HepG2 (cell line): ENCODE results near the gene ZNF148. TPM values are rescaled to one million over a fixed set of nuclear protein-coding genes. Genes with fewer than 3 reads are reported as not detected.

ENCODE experiments used
- ATAC-seq: fragments of 200-7000 bp; cut with Tn5 transposase; 3 replicates; pipeline ENCODE4 v1.9.1; 2020; ENCODE audit warnings: mild to moderate bottlenecking, moderate library complexity
- BruUV-seq: library from RNA; stranded (reverse); fragments of 400-500 nt; replicated peaks from 2 replicates; lab custom pipeline; 2021; lab: Mats Ljungman, UMichigan
- CTCF ChIA-PET: fragments of 300-600 bp; formaldehyde crosslinking; extraction: SDS; loops from one replicate; lab custom pipeline; 2021; ENCODE audit warnings: low total read pairs, inconsistent platforms, low intra/inter-chr PET ratio; lab: Yijun Ruan, JAX
- POLR2A ChIA-PET: fragments of 350-600 bp; sonication (Branson Sonifier 250); formaldehyde crosslinking; loops from one replicate; lab custom pipeline; 2020; ENCODE audit warnings: antibody characterized with exemption, inconsistent platforms; lab: Yijun Ruan, JAX
- DNase-seq: peaks from one replicate; pipeline ENCODE4 v3.0.0-alpha.2; 2015; ENCODE audit warnings: low spot score
- FAIRE-seq: peaks from 3 replicates; lab custom pipeline; 2011; peaks lifted over from hg19 to GRCh38; lab: Jason Lieb, UNC
- H2AFZ ChIP-seq: one replicate; pipeline ENCODE4 v1.6.1; 2011; ENCODE audit warnings: low read length, inconsistent platforms
- H3K27ac ChIP-seq: fragments of 300-600 bp; 3 replicates; pipeline ENCODE4 v1.8.0; 2011; ENCODE audit warnings: mixed run types, mild to moderate bottlenecking, mixed read lengths, low read length, inconsistent platforms; ENCODE audit not compliant: insufficient read depth; ENCODE audit errors: extremely low read length
- H3K27me3 ChIP-seq, 2 experiments: fragments of 200-600 bp in 1 of 2; 2 replicates in 1 of 2; 3 replicates in 1 of 2; pipeline versions ENCODE4 v1.6.0 to v1.8.0; 2011; ENCODE audit warnings: low read length in 2 of 2, mild to moderate bottlenecking in 2 of 2, moderate library complexity in 2 of 2, inconsistent platforms in 1 of 2; ENCODE audit not compliant: insufficient read depth in 2 of 2, control insufficient read depth in 1 of 2
- H3K36me3 ChIP-seq, 2 experiments: fragments of 200-600 bp in 1 of 2; replicated peaks in 1 of 2; 2 replicates in 1 of 2; 3 replicates in 1 of 2; pipeline versions ENCODE4 v1.5.1 to v1.8.0; 2011; ENCODE audit warnings: low read length in 2 of 2, inconsistent platforms in 1 of 2; ENCODE audit not compliant: insufficient read depth in 2 of 2, control insufficient read depth in 1 of 2
- H3K4me1 ChIP-seq: 2 replicates; pipeline ENCODE4 v1.5.1; 2012; ENCODE audit warnings: low read length, inconsistent platforms; ENCODE audit not compliant: insufficient read depth
- H3K4me2 ChIP-seq: 2 replicates; pipeline ENCODE4 v1.6.0; 2011; ENCODE audit warnings: low read depth, low read length, inconsistent platforms
- H3K4me3 ChIP-seq, 3 experiments: fragments of 200-600 bp in 1 of 3; sonication (generic), shearing (Covaris generic) in 1 of 3; replicated peaks in 1 of 3; 2 replicates each; pipeline ENCODE4 v1.5.1; 2011 to 2016; ENCODE audit warnings: low read length in 3 of 3, inconsistent platforms in 2 of 3, low read depth in 2 of 3, mild to moderate bottlenecking in 2 of 3, control low read depth in 1 of 3, mixed read lengths in 1 of 3; ENCODE audit not compliant: insufficient read depth in 1 of 3
- H3K79me2 ChIP-seq: one replicate; pipeline ENCODE4 v1.6.1; 2011; ENCODE audit warnings: low read length, inconsistent platforms; ENCODE audit not compliant: insufficient read depth
- H3K9ac ChIP-seq: 2 replicates; pipeline ENCODE4 v1.6.0; 2011; ENCODE audit warnings: mild to moderate bottlenecking, low read depth, low read length, inconsistent platforms; ENCODE audit not compliant: insufficient read depth
- H3K9me3 ChIP-seq: 2 replicates; pipeline ENCODE4 v1.5.1; 2012; ENCODE audit warnings: mild to moderate bottlenecking, low read length
- H4K20me1 ChIP-seq: 2 replicates; pipeline ENCODE4 v1.6.0; 2011; ENCODE audit warnings: inconsistent platforms, mild to moderate bottlenecking, low read length, moderate library complexity; ENCODE audit not compliant: insufficient read depth
- ELF3 ChIP-seq: IDR thresholded peaks from 2 replicates; pipeline ENCODE4 v1.6.1; 2016; ENCODE audit warnings: missing genetic modification reagents, missing compliant biosample characterization
- FOSL2 ChIP-seq: sonication (generic); formaldehyde crosslinking; IDR thresholded peaks from 2 replicates; pipeline ENCODE4 v1.4.0; 2020; ENCODE audit warnings: missing genetic modification reagents
- HNF4G ChIP-seq, 2 experiments: sonication (generic) in 1 of 2; formaldehyde crosslinking in 1 of 2; IDR thresholded peaks; 2 replicates each; pipeline versions ENCODE4 v1.4.0 to v1.6.1; 2011 to 2020; ENCODE audit warnings: borderline replicate concordance in 2 of 2, low read depth in 2 of 2, mild to moderate bottlenecking in 2 of 2, low read length in 1 of 2, missing genetic modification reagents in 1 of 2, moderate library complexity in 1 of 2
- HNRNPL ChIP-seq: fragments of 200-400 bp; formaldehyde crosslinking; IDR thresholded peaks from 2 replicates; pipeline ENCODE4 v1.6.1; 2017; ENCODE audit warnings: mild to moderate bottlenecking, low read depth, low read length
- MBNL3 ChIP-seq: fragments of 250-450 bp; sonication (Bioruptor Pico); conservative IDR thresholded peaks from 2 replicates; pipeline ENCODE4 v1.8.0; 2022; ENCODE audit warnings: mild to moderate bottlenecking, inconsistent platforms
- MIXL1 ChIP-seq: IDR thresholded peaks from 2 replicates; pipeline ENCODE4 v1.6.1; 2016
- NFE2L2 ChIP-seq: fragments of 150-350 bp; IDR thresholded peaks from 2 replicates; pipeline ENCODE4 v1.6.1; 2014; ENCODE audit warnings: low read length
- NR2F1 ChIP-seq, 2 experiments: fragments of 450-650 bp in 1 of 2; formaldehyde crosslinking in 1 of 2; IDR thresholded peaks; 2 replicates each; pipeline versions ENCODE4 v1.5.0 to v1.6.1; 2016 to 2020; ENCODE audit warnings: mild to moderate bottlenecking in 1 of 2, missing compliant biosample characterization in 1 of 2, missing genetic modification reagents in 1 of 2, moderate library complexity in 1 of 2
- PTBP1 ChIP-seq: fragments of 200-400 bp; formaldehyde crosslinking; IDR thresholded peaks from 2 replicates; pipeline ENCODE4 v1.6.1; 2018; ENCODE audit warnings: low read length, low read depth; ENCODE audit not compliant: poor library complexity, severe bottlenecking
- RXRB ChIP-seq: IDR thresholded peaks from 2 replicates; pipeline ENCODE4 v1.6.1; 2016; ENCODE audit warnings: borderline replicate concordance, missing genetic modification reagents, missing compliant biosample characterization
- SRSF9 ChIP-seq: fragments of 200-400 bp; formaldehyde crosslinking; IDR thresholded peaks from 2 replicates; pipeline ENCODE4 v1.6.1; 2018; ENCODE audit warnings: borderline replicate concordance, mild to moderate bottlenecking, low read depth, low read length; ENCODE audit not compliant: insufficient read depth, poor library complexity, severe bottlenecking
- TAF1 ChIP-seq: sonication (generic); formaldehyde crosslinking; IDR thresholded peaks from 2 replicates; pipeline ENCODE4 v1.4.0; 2020; ENCODE audit warnings: missing genetic modification reagents
- TOPORS ChIP-seq: sonication (generic); formaldehyde crosslinking; IDR thresholded peaks from 2 replicates; pipeline ENCODE4 v1.8.0; 2023; ENCODE audit warnings: mild to moderate bottlenecking, missing genetic modification reagents
- ZBTB1 ChIP-seq: sonication (generic); formaldehyde crosslinking; IDR thresholded peaks from 2 replicates; pipeline ENCODE4 v1.4.0; 2020; ENCODE audit warnings: missing genetic modification reagents, borderline replicate concordance
- ZBTB20 ChIP-seq: sonication (generic); formaldehyde crosslinking; IDR thresholded peaks from 2 replicates; pipeline ENCODE4 v1.8.1; 2023; ENCODE audit warnings: missing genetic modification reagents, low read depth, mild to moderate bottlenecking, borderline replicate concordance
- ZNF10 ChIP-seq: sonication (generic); formaldehyde crosslinking; IDR thresholded peaks from 2 replicates; pipeline ENCODE4 v1.4.0; 2020; ENCODE audit warnings: mild to moderate bottlenecking, low read depth, missing genetic modification reagents, borderline replicate concordance
- ZNF343 ChIP-seq: sonication (generic); formaldehyde crosslinking; IDR thresholded peaks from 2 replicates; pipeline ENCODE4 v1.4.0; 2020; ENCODE audit warnings: mild to moderate bottlenecking, missing genetic modification reagents
- ZNF615 ChIP-seq: sonication (generic); formaldehyde crosslinking; IDR thresholded peaks from 2 replicates; pipeline ENCODE4 v1.5.0; 2020; ENCODE audit warnings: mild to moderate bottlenecking, missing genetic modification reagents, borderline replicate concordance
- ZNF883 ChIP-seq: sonication (generic); formaldehyde crosslinking; IDR thresholded peaks from 2 replicates; pipeline ENCODE4 v1.5.1; 2020; ENCODE audit warnings: mild to moderate bottlenecking, missing genetic modification reagents; ENCODE audit errors: not compliant biosample characterization
- WGBS: methylation state at CpG from one replicate; pipeline ENCODE4 v1.1.6; 2017; ENCODE audit warnings: low lambda C conversion rate; 5-methylcytosine and 5-hydroxymethylcytosine counted together
- in situ Hi-C: cut with HindIII; loops from 2 replicates; pipeline ENCODE4 v1.10.0; 2017; ENCODE audit warnings: low pct_unique_long_range_greater_than_20kb; ENCODE audit not compliant: extremely low pct_ligation_motif_present
- intact Hi-C: fragments of 100-400 bp; cut with micrococcal nuclease; formaldehyde crosslinking; loops from one replicate; pipeline ENCODE4 v1.10.0; 2022; ENCODE audit not compliant: unreplicated experiment
- polyA plus RNA-seq, 8 experiments: library from polyadenylated mRNA; depleted of rRNA in 3 of 8; stranded (reverse) in 7 of 8; unstranded in 1 of 8; fragments of >200 nt; fragmentation: Illumina TruSeq in 4 of 8; extraction: Trizol in 4 of 8; gene quantifications; 2 replicates each; pipeline versions ENCODE4 v1.2.1 to v1.2.3, GENCODE V29; 2011 to 2016; ENCODE audit warnings: low read depth in 4 of 8, missing spikeins in 1 of 8, mixed read lengths in 1 of 8; ENCODE audit not compliant: insufficient read depth in 1 of 8
- total RNA-seq, 5 experiments: library from RNA; depleted of rRNA; stranded (reverse); fragments of >200 nt; fragmentation: Illumina TruSeq; extraction: Trizol; gene quantifications; 2 replicates each; pipeline ENCODE4 v1.2.3, GENCODE V29; 2016; ENCODE audit warnings: low read depth in 1 of 5
- TF ChIP-seq, protein P1 (sequence below): IDR thresholded peaks from 2 replicates; pipeline ENCODE4 v1.6.1; 2012; ENCODE audit warnings: low read depth, low read length, improper control_type of control experiment

Gene ZNF148
- total and polyA plus RNA-seq, 2 of the 13 experiments (the other 11 are each of a cell fraction or from before 2014, with no cell fraction given), result 10.6 to 36.1 TPM

DNA sequence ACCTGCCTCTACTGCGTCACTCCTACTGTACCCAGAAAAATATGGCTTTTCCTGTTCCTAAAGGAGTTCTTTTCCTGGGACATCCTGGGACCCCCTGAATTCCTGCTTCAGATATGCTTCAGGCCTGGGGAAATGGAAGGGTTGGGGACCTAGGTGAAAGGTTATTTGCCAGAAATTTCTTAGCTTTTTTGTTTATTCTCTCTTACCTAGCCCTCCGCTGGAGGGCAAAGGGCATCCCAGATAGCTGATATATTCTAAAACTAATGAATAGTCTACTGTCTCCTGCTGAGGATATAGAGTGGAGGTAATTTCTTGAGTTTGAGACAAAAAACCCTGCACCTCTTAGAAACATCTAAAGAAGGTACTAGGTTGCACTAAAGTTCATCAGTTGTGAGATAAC lies 3.6 kb upstream of the ZNF148 start (continued):
- TF ChIP-seq SRSF9, result no peak
- TF ChIP-seq PTBP1, result no peak
- peak; percentile 63; the same call in 1 of the 2 replicates for TF ChIP-seq RXRB (CRISPR knock-in tag)
- TF ChIP-seq MBNL3, result no peak
- TF ChIP-seq ZBTB1 (CRISPR knock-in tag), result no peak
- TF ChIP-seq HNF4G (IDR thresholded peaks at IDR 0.05; ENCODE audit: borderline replicate concordance, low read depth, low read length), result peak; percentile 31; the same call in 1 of the 2 replicates
- TF ChIP-seq HNF4G (CRISPR knock-in tag; IDR thresholded peaks at IDR 0.05; ENCODE audit: borderline replicate concordance, low read depth), result no peak

DNA sequence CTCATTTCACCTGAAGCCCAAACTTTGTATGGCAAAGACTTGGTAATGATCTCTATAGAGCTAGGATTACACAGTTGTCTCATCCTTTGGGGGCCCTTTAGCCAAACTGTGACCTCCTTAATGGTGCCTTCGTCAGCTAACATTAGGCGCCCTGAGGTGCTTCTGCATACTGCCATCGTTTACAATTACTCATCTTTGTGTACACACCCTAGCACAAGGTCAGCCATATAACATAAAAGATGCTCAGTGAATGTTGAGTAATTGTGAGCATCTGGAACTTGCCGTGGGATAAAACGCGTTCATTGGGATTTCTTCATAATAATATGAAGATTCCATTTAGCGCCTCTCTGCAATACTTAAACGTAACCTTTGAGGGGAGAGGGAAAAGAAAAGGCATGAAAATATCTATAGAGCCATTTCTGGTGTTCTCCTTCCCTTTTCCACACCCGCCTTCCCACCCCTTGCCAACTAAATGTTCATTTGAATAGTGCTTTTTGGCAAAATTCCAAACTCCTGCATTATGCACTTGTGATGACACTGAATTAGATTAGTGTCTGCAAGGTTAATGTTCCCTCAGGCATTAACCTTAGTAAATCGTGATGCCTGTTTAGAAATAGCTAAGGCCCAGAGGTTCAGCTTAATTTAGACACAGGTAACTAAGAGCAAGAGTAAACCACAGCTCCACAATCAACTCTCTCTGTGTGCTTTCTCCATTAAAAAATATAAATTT lies 990 bp upstream of the ZNF148 start:
- ATAC-seq, result peak; percentile 58
- peaks cover 3% of the 10 kb centered on the region; the same call in 1 of the 2 replicates for H4K20me1 ChIP-seq
- no peaks in the 10 kb centered on the region for H3K36me3 ChIP-seq
- H3K4me1 ChIP-seq, result peaks cover 56% of the 10 kb centered on the region
- peak; percentile 78 for DNase-seq
- peak overlapping the region; percentile 97 for H3K27ac ChIP-seq
- peaks cover 0 to 5% of the 10 kb centered on the region in 2 experiments; a peak in 1 of 5 replicates for H3K27me3 ChIP-seq
- no TSS peak for BruUV-seq
- in situ Hi-C loops, result no loop called here
- intact Hi-C loops, result loop anchor here (5.0 kb wide), 2 partner anchors 61 to 221 kb away; partner anchors contain the start of gene OSBPL11
- peak overlapping the region; percentile 88 to 100 (median 90) for H3K4me3 ChIP-seq
- peak; percentile 70 for FAIRE-seq
- peaks cover 34% of the 10 kb centered on the region for H3K79me2 ChIP-seq
- H3K9me3 ChIP-seq, result no peaks in the 10 kb centered on the region
- H3K4me2 ChIP-seq, result peak overlapping the region; percentile 90
- H2AFZ ChIP-seq, result no peak overlapping the region
- POLR2A ChIA-PET, result interaction anchor here (1.0 to 1.9 kb wide), 11 partner anchors 10 to 219 kb away, joined by 3 to 19 read pairs (median 6); partner anchors contain the start of genes OSBPL11 and SNX4
- CTCF ChIA-PET, result no interaction called here
- H3K9ac ChIP-seq, result peak overlapping the region; percentile 98
- WGBS, result 16% methylated on average over 9 of the region's 10 CpGs
- TF ChIP-seq NFE2L2, result no peak
- TF ChIP-seq ELF3, result 0 out of 2 replicates have a peak, but pooled peaks have one; percentile 12
- TF ChIP-seq ZNF883 (CRISPR knock-in tag), result no peak
- TF ChIP-seq ZNF10 (CRISPR knock-in tag), result no peak
- TF ChIP-seq TAF1 (CRISPR knock-in tag), result no peak
- no peak for TF ChIP-seq ZNF615 (CRISPR knock-in tag)
- TF ChIP-seq NR2F1 (CRISPR knock-in tag; IDR thresholded peaks at IDR 0.05), result 0 out of 4 replicates have a peak, but pooled peaks of 1 of the 2 experiments have one; percentile 49
- TF ChIP-seq HNRNPL, result no peak
- no peak for TF ChIP-seq TOPORS
- TF ChIP-seq, protein P1, sequence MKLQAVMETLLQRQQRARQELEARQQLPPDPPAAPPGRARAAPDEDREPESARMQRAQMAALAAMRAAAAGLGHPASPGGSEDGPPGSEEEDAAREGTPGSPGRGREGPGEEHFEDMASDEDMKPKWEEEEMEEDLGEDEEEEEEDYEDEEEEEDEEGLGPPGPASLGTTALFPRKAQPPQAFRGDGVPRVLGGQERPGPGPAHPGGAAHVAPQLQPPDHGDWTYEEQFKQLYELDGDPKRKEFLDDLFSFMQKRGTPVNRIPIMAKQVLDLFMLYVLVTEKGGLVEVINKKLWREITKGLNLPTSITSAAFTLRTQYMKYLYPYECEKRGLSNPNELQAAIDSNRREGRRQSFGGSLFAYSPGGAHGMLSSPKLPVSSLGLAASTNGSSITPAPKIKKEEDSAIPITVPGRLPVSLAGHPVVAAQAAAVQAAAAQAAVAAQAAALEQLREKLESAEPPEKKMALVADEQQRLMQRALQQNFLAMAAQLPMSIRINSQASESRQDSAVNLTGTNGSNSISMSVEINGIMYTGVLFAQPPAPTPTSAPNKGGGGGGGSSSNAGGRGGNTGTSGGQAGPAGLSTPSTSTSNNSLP, result peak; percentile 70; the same call in 1 of the 2 replicates
- peak; percentile 74; the same call in 1 of the 2 replicates for TF ChIP-seq ZBTB20
- peak; percentile 97 for TF ChIP-seq FOSL2 (CRISPR knock-in tag)
- TF ChIP-seq ZNF343 (CRISPR knock-in tag), result no peak
- TF ChIP-seq MIXL1 (CRISPR knock-in tag), result peak; percentile 59; the same call in 1 of the 2 replicates
